OCI-LY7 (cell line): Measurements from ENCODE around the gene TRHDE. TPM values are rescaled to one million over a fixed set of nuclear protein-coding genes. Genes with fewer than 3 reads are reported as not detected.

ENCODE experiments used
- BruUV-seq: library from RNA; stranded (reverse); fragments of 400-500 nt; replicated peaks from 2 replicates; lab custom pipeline; 2021; lab: Mats Ljungman, UMichigan
- CTCF ChIA-PET: fragments of 300-600 bp; sonication (Branson Sonifier 250); formaldehyde crosslinking; loops from one replicate; lab custom pipeline; 2022; ENCODE audit warnings: antibody characterized with exemption; ENCODE audit not compliant: unreplicated experiment; lab: Charles Lee
- POLR2A ChIA-PET: fragments of 300-600 bp; sonication (Branson Sonifier 250); formaldehyde crosslinking; loops from one replicate; lab custom pipeline; 2022; ENCODE audit warnings: antibody characterized with exemption; lab: Charles Lee
- DNase-seq: peaks from one replicate; pipeline ENCODE4 v3.0.0-alpha.2; 2015; ENCODE audit warnings: low spot score
- H2AFZ ChIP-seq: fragments of 200-600 bp; sonication (generic), shearing (Covaris generic); 2 replicates; pipeline ENCODE4 v1.6.1; 2014; ENCODE audit warnings: mild to moderate bottlenecking, antibody characterized with exemption, low read length, moderate library complexity
- H3K27ac ChIP-seq: fragments of 200-600 bp; sonication (generic); 2 replicates; pipeline ENCODE4 v1.5.1; 2014; ENCODE audit warnings: mixed run types, low read depth, mild to moderate bottlenecking, moderate library complexity, low read length, inconsistent platforms; ENCODE audit not compliant: poor library complexity, severe bottlenecking
- H3K36me3 ChIP-seq: fragments of 200-600 bp; sonication (generic); 2 replicates; pipeline ENCODE4 v1.6.1; 2014; ENCODE audit warnings: mild to moderate bottlenecking, antibody characterized with exemption, low read length, moderate library complexity, mixed read lengths; ENCODE audit not compliant: insufficient read depth
- H3K4me1 ChIP-seq: fragments of 200-600 bp; sonication (generic); 2 replicates; pipeline ENCODE4 v1.5.1; 2014; ENCODE audit warnings: mild to moderate bottlenecking, low read length; ENCODE audit not compliant: insufficient read depth, poor library complexity, severe bottlenecking
- H3K4me2 ChIP-seq: fragments of 200-600 bp; sonication (generic); 2 replicates; pipeline ENCODE4 v1.6.1; 2014; ENCODE audit warnings: mild to moderate bottlenecking, low read length
- H3K4me3 ChIP-seq: fragments of 200-600 bp; sonication (generic); 2 replicates; pipeline ENCODE4 v1.5.1; 2014; ENCODE audit warnings: mild to moderate bottlenecking, low read depth, low read length; ENCODE audit not compliant: poor library complexity, severe bottlenecking
- H3K79me2 ChIP-seq: fragments of 200-600 bp; sonication (generic); 2 replicates; pipeline ENCODE4 v1.6.1; 2016; ENCODE audit warnings: low read depth, mild to moderate bottlenecking, low read length, moderate library complexity, mixed read lengths; ENCODE audit not compliant: insufficient read depth
- H3K9me2 ChIP-seq: fragments of 200-600 bp; sonication (generic); 2 replicates; pipeline ENCODE4 v1.6.1; 2016; ENCODE audit warnings: mild to moderate bottlenecking, low read length, mixed read lengths; ENCODE audit not compliant: insufficient read depth
- H3K9me3 ChIP-seq: fragments of 200-600 bp; sonication (generic); 2 replicates; pipeline ENCODE4 v1.6.1; 2014; ENCODE audit warnings: mild to moderate bottlenecking, mixed run types, low read length, mixed read lengths
- H4K20me1 ChIP-seq: fragments of 200-600 bp; sonication (generic); 2 replicates; pipeline ENCODE4 v1.6.1; 2014; ENCODE audit warnings: mild to moderate bottlenecking, antibody characterized with exemption, low read length, moderate library complexity, mixed read lengths; ENCODE audit not compliant: insufficient read depth
- EZH2phosphoT487 ChIP-seq: fragments of 200-600 bp; sonication (generic); IDR thresholded peaks from 2 replicates; pipeline ENCODE4 v1.6.1; 2018; ENCODE audit warnings: low read depth, borderline replicate concordance, mild to moderate bottlenecking, mixed run types, antibody characterized with exemption, low read length, moderate library complexity, mixed read lengths
- intact Hi-C: fragments of 100-400 bp; cut with micrococcal nuclease; formaldehyde crosslinking; loops from one replicate; pipeline ENCODE4 v1.10.0; 2022; ENCODE audit not compliant: unreplicated experiment
- total RNA-seq, 2 experiments: library from RNA; depleted of rRNA in 1 of 2; stranded (reverse); fragments of >200 nt in 1 of 2; shearing (Covaris generic) in 1 of 2; gene quantifications; 2 replicates each; pipeline ENCODE4 v1.2.3, GENCODE V29; 2014 to 2022
- TF ChIP-seq, protein P1 (sequence below): fragments of 200-600 bp; sonication (generic); conservative IDR thresholded peaks from 2 replicates; pipeline ENCODE4 v1.5.1; 2014; ENCODE audit warnings: mild to moderate bottlenecking, antibody characterized with exemption, low read length, moderate library complexity, mixed read lengths

Gene TRHDE
- total RNA-seq, 2 experiments from 2014 or later = not detected

- intact Hi-C loops = no loop called here
These were observed 263.2 kb downstream of the TRHDE start for GRCh38 chr12:72535212-72535990.

GRCh38 chr12:72540811-72541210 lies 268.6 kb downstream of the TRHDE start:
- no TSS peak for BruUV-seq
- no peaks in the 10 kb centered on the region for H3K36me3 ChIP-seq
- no peaks in the 10 kb centered on the region for H3K9me2 ChIP-seq
- H4K20me1 ChIP-seq = no peaks in the 10 kb centered on the region
- TF ChIP-seq, protein P1, sequence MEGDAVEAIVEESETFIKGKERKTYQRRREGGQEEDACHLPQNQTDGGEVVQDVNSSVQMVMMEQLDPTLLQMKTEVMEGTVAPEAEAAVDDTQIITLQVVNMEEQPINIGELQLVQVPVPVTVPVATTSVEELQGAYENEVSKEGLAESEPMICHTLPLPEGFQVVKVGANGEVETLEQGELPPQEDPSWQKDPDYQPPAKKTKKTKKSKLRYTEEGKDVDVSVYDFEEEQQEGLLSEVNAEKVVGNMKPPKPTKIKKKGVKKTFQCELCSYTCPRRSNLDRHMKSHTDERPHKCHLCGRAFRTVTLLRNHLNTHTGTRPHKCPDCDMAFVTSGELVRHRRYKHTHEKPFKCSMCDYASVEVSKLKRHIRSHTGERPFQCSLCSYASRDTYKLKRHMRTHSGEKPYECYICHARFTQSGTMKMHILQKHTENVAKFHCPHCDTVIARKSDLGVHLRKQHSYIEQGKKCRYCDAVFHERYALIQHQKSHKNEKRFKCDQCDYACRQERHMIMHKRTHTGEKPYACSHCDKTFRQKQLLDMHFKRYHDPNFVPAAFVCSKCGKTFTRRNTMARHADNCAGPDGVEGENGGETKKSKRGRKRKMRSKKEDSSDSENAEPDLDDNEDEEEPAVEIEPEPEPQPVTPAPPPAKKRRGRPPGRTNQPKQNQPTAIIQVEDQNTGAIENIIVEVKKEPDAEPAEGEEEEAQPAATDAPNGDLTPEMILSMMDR = no peak
- no peak for TF ChIP-seq EZH2phosphoT487
- ChIA-PET POLR2A (no interaction called here), CTCF (no interaction called here)
- no peak overlapping the region for H3K27ac ChIP-seq
- H3K4me1 ChIP-seq = no peaks in the 10 kb centered on the region
- H3K79me2 ChIP-seq = no peaks in the 10 kb centered on the region
- H3K4me3 ChIP-seq = no peak overlapping the region
- H2AFZ ChIP-seq = no peak overlapping the region
- intact Hi-C loops = no loop called here
- H3K4me2 ChIP-seq = no peak overlapping the region
- H3K9me3 ChIP-seq = no peaks in the 10 kb centered on the region
- DNase-seq = no peak

More at GRCh38 chr12:72535212-72535990, 263.2 kb downstream of the TRHDE start:
- H3K4me1 ChIP-seq = no peaks in the 10 kb centered on the region
- no peaks in the 10 kb centered on the region for H4K20me1 ChIP-seq
- BruUV-seq = no TSS peak
- H3K36me3 ChIP-seq = no peaks in the 10 kb centered on the region
- ChIA-PET POLR2A (interaction anchor here (0.7 kb wide), 1 partner anchor 109 kb away, joined by 3 read pairs; no protein-coding TSS in a partner anchor), CTCF (no interaction called here)
- no peak overlapping the region for H3K27ac ChIP-seq
- no peak overlapping the region for H3K4me2 ChIP-seq
- DNase-seq = no peak
- H3K9me3 ChIP-seq = no peaks in the 10 kb centered on the region
- H3K9me2 ChIP-seq = no peaks in the 10 kb centered on the region
- H3K79me2 ChIP-seq = no peaks in the 10 kb centered on the region
- H3K4me3 ChIP-seq = no peak overlapping the region
- H2AFZ ChIP-seq = no peak overlapping the region
- no peak for TF ChIP-seq EZH2phosphoT487
- TF ChIP-seq, protein P1 = no peak
